ENCODE measurements around the gene CACNA2D4. TPM values are rescaled to one million over a fixed set of nuclear protein-coding genes. Genes with fewer than 3 reads are reported as not detected.
A peak's percentile ranks its signal among the peaks of the same experiment; 100 is the strongest.

The CACNA2D4 gene
- polyA plus RNA-seq, 3 donors, result 2.0 to 3.0 (median 2.7) TPM

GRCh38 chr12:1835211-1836131 lies 83.0 kb downstream of the CACNA2D4 start:
- no peak for DNase-seq

GRCh38 chr12:1834186-1834925 lies 84.1 kb downstream of the CACNA2D4 start:
- DNase-seq, result no peak

GRCh38 chr12:1833596-1834028 lies 84.8 kb downstream of the CACNA2D4 start:
- DNase-seq, result no peak

- no peak for DNase-seq
These were observed 85.5 kb downstream of the CACNA2D4 start for GRCh38 chr12:1832801-1833595.

- DNase-seq, result peak; percentile 91
These were observed 87.2 kb downstream of the CACNA2D4 start for GRCh38 chr12:1830981-1831963.

- no peak for DNase-seq
These were observed 88.0 kb downstream of the CACNA2D4 start for GRCh38 chr12:1830401-1830845.

- no peak for DNase-seq
These were observed 89.0 kb downstream of the CACNA2D4 start for GRCh38 chr12:1829306-1829900.

- no peak for DNase-seq
These were observed 89.6 kb downstream of the CACNA2D4 start for GRCh38 chr12:1828856-1829255.

GRCh38 chr12:1827826-1828805 lies 90.3 kb downstream of the CACNA2D4 start:
- DNase-seq, result no peak

- DNase-seq, result no peak
These were observed 91.4 kb downstream of the CACNA2D4 start for GRCh38 chr12:1826867-1827705.

- no peak for DNase-seq
These were observed 92.1 kb downstream of the CACNA2D4 start for GRCh38 chr12:1826401-1826800.

GRCh38 chr12:1825382-1826102 lies 92.9 kb downstream of the CACNA2D4 start:
- no peak for DNase-seq

GRCh38 chr12:1823237-1823636 lies 95.2 kb downstream of the CACNA2D4 start:
- no peak for DNase-seq

- DNase-seq, result no peak
These were observed 95.8 kb downstream of the CACNA2D4 start for GRCh38 chr12:1822699-1823098.

- DNase-seq, result no peak
These were observed 96.6 kb downstream of the CACNA2D4 start for GRCh38 chr12:1821805-1822204.

GRCh38 chr12:1820896-1821291 lies 97.6 kb downstream of the CACNA2D4 start:
- no peak for DNase-seq

GRCh38 chr12:1820191-1820895 lies 98.1 kb downstream of the CACNA2D4 start, which contains the start of gene LRTM2:
TSS of gene LRTM2 (plus strand) at chr12:1820565. CDS start at chr12:1828149, 7,584 bp downstream.
- DNase-seq, result no peak
